HG03558 (cell line): Measurements from ENCODE around the gene UNC5C.

Experiments used
- ATAC-seq: cut with Tn5 transposase; IDR thresholded peaks from one replicate; pipeline ENCODE4 v1.9.1; 2021; ENCODE audit warnings: moderate number of reproducible peaks; ENCODE audit not compliant: unreplicated experiment; ENCODE audit errors: extremely low read depth

The UNC5C gene

DNA sequence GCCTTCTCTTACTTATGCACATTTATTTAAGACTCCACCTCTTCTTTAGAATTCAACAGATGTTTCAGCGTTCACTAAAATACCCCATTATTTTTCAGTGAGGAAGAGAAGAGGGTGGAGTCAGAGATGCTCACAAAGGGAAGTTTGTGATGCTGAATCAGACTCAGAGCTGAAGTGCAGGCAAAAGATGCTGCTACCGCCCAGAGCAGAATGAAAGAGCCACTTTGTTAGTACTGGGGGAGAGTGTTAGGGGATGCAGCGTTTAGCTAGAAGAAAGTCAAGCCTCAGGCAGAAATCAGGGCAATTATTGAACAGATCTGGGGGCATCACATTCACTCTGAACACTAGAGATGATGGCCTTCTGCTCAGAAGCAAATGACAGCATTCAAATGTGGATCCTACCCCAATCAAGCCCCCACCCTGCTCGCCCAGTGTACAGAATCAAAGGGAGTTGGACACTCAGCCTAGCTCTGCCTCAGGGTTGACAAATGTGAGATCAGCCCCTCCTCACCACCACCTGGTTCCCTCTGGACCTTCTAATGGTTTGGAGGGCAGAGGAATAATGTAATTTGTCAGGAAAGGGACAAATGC lies 138.3 kb downstream of the UNC5C start:
- no peak for ATAC-seq

DNA sequence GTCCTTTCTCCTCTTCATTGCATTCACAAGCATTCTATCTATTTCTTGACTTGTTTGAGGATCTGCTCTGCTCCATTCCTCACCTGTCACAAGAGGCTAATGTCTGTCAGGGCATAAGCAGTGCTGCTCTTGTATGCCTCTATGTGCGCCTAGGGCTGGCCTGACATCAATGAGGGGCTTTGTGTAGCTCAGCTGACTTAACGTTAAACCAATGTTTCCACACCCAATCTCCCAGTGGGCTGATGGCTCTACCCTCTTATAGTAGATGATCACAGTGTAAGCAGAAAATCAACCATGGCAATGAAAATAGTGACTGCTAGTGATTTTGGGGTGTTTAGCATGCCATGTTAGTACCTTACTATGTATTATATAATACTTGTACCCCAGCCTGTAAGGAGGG lies 139.0 kb downstream of the UNC5C start:
- no peak for ATAC-seq

DNA sequence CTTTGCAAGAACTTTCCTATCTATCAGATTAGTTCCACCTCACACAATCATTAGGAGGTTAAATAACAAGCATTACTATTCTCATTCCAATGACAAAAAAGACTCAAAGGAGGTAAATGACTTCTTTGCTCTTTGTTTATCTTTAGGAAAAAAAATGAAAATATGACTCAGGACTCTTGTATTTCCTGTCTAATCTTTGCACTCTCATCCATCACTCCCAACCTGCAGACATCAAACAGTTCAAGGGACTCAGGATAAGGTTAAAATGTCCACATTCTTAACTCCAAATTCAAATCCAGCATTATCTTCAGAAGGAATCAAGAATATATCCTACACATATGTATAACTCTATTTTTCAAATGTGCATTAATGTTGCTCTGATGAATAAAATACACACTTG lies 139.6 kb downstream of the UNC5C start:
- ATAC-seq = no peak

DNA sequence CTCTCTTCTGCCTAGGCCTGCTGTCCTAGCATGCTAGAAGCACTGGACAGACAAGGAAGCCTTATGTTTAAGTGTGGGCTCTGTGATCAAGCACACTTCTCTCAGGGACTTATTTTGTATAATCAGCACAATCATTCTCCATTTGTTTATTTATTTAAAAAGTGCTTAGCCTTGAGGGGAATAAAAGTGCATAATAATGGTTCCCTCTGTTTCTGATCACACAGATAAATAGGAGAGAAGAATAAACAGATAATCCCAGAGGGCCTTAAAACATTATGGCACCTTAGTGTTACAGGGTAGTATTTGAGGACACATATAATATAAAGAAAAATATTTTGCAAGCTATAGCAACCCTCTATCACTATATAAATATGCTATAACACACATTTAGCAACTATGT lies 146.5 kb downstream of the UNC5C start:
- no peak for ATAC-seq

DNA sequence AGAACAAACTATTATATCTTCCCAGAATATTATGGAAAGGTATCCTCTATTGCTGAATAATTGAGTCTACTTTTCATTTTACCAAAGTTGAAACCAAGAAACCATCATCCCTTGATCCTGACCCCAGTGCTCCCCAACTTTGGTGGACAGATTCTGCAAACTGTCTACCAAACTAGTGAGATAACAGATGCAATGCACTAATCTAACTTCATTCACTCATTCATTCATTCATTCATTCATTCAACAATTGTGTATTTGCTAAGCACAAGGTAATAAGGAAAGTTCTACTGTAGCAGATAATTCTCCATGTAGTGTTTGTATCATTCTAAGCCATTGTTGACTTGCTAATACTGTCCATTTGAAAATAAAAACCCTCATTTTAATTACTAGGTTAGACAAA lies 150.6 kb downstream of the UNC5C start:
- ATAC-seq = no peak

DNA sequence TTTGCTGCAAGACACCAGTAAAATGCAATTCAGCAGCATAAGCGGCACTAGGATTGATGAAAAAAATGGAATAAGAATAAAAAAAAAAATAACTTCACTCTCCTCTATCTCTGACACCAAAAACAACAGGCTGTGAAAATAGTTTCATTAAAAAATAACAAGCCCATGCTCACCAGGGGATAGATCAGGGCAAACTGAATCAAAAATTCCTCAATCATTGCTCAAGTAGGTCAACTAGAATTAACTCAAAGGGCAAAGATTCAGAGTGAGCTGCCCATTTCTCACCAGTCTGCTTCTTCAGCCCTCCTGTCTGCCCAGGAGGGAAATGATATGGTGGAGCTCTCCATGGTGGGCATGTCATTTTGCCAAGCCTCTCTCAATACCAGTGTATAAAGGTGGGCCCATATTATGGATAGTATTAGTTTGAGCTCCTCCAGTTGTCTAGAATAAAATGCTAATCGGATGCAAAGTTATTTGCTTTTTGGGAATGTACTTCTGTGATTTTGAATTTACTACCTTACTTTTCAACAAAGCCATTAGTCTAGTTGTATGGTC lies 153.9 kb downstream of the UNC5C start:
- no peak for ATAC-seq

DNA sequence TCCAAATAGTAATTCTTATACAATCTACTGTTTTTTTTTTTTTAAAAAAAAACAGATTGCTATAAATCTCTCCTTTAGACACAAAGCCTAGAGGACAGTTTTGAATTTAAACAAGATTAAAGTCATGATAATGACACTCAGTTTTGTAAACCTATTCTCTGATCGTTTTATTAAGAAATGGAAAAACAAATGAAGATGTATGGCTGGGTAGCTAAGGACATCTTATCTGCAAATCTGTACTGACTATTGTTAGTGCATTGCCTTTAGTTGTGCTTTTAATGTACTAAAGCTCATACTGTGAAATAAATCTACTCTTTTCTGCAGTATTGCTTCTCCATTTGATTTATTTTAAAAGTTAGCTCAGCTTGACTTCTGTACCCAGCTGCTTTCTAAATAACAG lies 155.0 kb downstream of the UNC5C start:
- ATAC-seq = no peak

GRCh38 chr4:95388911-95389310 lies 159.9 kb downstream of the UNC5C start:
- no peak for ATAC-seq

DNA sequence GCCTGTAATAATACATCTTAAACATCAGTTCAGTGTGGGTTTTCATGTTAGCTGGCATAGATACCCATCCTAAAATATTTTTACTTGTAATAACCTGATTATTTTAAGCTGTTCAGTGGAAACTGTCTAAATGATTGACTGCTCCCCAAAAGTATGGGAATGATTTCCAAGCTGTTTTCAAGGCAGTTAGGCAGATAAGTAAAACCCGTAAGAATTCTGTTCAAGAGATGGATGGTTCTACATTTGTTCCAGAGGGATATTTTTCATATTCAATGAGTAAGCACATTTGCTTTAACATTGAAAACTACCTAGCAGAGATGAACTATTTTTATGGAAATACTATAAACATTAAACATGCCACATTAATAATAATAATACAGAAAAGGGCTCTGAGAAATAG lies 161.1 kb downstream of the UNC5C start:
- ATAC-seq = no peak

GRCh38 chr4:95386410-95386809 lies 162.4 kb downstream of the UNC5C start:
- ATAC-seq = no peak

DNA sequence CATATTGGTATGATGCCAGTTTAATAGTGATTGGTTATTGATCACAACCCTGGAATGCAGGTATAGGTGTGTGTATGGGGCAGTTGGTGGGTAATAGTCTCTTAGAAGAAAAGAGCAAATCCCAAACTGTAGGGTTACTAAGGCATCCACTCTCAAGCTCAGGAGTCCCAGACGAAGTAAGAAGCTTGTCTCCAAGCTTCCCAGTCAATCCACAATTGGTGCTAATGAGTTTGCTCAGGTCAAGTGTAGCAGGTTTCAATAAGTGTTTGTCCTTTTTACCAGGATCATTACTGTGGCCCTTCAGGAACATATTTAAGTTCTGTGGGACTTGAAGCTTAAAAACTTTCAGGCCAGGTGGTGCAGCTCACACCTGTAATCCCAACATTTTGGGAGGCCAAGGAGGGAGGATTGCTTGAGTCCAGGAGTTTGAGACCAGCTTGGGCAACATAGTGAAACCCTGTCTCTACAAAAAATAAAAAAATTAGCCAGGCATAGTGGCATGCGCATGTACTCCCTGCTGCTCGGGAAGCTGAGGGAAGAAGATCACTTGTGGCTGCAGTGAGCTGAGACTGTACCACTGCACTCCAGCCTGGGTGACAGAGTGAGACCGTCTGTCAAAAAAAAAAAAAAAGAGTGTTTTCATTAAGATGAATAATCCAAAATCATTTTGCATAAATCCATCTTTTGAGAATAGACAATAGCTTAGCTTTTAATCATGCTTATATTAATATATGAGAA lies 166.8 kb downstream of the UNC5C start:
- no peak for ATAC-seq

DNA sequence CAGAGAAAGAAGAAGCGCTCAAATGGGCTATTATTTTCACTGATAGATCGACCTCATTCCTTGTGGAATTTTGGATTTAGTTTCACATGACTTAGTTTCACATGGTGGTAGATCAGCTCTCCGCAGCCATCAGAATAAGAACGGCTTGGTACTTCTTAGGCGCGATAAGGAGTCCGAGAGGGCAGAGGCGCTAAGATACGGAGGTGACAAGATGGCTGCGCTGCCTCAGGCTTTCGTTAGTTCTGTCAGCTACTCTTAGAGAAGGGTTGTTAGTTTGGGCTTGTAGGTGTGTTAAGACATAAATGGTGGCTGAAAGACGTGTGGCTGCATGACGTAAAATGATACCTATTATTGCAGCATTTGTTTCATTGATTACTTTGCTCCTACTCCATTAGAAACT lies 169.1 kb downstream of the UNC5C start:
- ATAC-seq = no peak

GRCh38 chr4:95377366-95377900 lies 171.3 kb downstream of the UNC5C start:
- no peak for ATAC-seq

DNA sequence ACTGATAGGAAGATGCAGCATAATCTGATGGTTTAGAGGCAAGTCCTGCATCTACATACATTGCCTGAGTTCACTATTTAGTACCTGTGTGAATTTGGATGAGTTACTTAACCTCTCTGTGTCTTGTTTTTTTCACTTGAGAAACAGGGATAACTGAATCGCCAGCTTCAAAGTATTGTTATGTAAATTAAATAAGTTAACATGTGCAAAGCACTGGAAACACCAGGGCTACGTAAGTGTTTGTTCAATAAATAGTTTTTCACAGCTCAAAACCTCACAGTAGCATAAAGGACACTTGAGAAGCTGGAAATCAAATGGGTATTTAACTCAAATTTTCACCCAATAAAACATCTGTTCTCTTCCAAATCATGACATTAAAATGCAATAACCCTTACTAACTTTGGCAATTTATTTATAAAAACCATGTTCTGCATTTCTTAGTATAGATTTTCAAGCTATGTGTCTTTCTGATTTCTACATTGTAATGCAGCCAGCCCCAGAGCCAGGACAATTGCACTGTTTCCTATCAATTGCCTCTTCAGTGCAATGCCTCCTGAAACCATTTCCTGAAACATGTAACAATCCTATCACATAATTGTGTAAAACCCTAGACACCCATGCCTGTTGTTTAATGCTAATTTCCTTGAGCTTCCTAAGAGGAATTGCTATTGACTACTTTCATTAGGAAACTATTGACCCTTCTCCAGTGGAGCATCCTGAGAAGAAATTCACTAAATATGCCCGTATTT lies 177.1 kb downstream of the UNC5C start:
- no peak for ATAC-seq

- no peak for ATAC-seq
Measured at GRCh38 chr4:95367824-95368223, 180.9 kb downstream of the UNC5C start.

GRCh38 chr4:95363966-95364365 lies 184.8 kb downstream of the UNC5C start:
- no peak for ATAC-seq

GRCh38 chr4:95363559-95363925 lies 185.2 kb downstream of the UNC5C start:
- ATAC-seq = no peak

DNA sequence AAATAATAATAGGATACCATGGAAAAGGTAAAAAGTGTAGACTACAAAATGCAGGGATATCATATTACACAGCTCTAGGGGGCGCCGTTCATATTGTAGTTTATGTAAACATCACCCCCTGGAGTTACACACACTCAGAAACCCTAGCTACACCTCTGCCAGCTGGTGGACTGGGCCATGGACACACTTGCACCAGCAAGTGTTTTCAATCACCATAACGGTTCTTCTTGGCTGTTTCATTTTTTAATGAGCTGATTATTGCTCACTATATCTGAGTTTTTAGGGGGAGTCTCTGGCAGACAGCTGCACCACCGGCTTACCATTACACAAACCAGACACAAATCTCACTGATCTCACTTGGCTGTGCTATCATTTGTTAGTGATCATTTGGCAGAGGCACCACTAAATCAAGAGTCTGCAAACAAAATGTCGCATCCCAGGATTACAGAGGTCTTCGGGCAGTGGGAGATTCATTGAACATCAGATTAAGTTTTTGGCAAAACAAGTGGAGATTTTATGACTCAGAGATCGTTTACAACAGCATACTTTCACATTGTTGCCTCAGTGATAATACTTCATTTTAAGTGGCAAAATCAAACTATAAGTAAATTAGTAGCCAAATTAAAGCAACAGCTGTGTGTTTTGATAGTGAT lies 185.7 kb downstream of the UNC5C start:
- no peak for ATAC-seq

DNA sequence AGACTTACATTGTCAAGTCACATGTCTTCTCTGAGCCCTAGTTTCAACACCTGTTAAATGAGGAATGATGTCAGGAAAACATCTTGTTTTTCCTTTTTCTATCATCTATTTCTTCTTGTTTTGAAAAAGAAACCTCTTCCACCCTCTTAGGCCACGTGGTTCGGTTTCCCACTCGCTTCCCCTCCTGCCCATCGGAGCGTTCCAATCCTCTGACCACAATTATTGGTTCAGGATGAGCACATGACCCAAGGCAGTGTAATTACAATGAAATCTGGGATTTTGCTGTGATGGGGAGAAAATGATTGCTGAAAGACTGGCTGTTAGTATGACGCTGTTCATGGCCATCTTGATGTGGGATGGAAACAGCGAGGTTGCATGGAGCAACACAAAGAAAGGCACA lies 186.7 kb downstream of the UNC5C start:
- ATAC-seq = no peak

DNA sequence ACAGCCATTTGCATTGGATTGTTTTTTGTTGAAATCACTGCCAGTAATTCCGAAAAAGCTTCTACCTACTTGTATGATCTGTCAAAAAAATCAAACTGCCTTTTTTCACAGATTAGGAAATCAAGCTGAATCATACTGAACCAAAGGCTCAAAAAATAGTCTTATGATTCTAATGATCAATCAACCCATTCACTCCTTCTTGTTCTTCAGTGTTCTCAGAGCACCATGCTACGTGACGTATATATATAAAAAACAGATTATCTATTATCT lies 187.1 kb downstream of the UNC5C start:
- no peak for ATAC-seq
